PFSK-1 (cell line): ENCODE measurements around the gene TXNDC11.

Experiments used
- POLR2AphosphoS5 ChIP-seq: IDR thresholded peaks from 2 replicates; pipeline ENCODE4 v1.6.1; 2012; ENCODE audit warnings: low read depth, mild to moderate bottlenecking, control low read depth, low read length, moderate library complexity
- TAF1 ChIP-seq: IDR thresholded peaks from 2 replicates; pipeline ENCODE4 v1.6.1; 2012; ENCODE audit warnings: low read length, control low read depth, borderline replicate concordance; ENCODE audit not compliant: insufficient read depth
- TF ChIP-seq, protein P1 (sequence below), 2 experiments: IDR thresholded peaks; 2 replicates each; pipeline versions ENCODE4 v1.6.1 to v1.8.0; 2011 to 2012; ENCODE audit warnings: low read depth in 2 of 2, low read length in 2 of 2, control low read depth in 1 of 2, inconsistent platforms in 1 of 2, mild to moderate bottlenecking in 1 of 2, moderate library complexity in 1 of 2; ENCODE audit not compliant: insufficient read depth in 1 of 2

DNA sequence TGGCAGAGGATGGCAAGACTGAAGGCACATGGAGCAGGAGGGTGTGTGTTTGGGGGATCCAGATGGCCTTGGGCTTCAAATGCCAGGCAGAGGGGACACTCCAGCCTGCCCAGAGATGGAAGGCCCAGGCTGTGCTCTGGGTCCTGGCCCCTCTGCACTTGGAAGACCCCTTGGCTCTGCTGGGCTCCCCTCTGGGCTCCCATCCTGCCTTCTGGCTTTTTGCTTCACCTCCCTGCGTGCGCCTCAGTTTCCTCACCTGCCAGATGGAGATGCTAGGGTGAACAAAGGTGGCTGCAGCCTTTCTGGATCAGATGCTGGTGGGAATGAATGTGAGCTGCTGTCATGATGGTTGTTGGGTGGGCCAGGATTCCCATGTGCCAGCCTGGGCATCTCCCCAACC is 71.4 kb downstream of the TXNDC11 start:
- TF ChIP-seq, protein P1, sequence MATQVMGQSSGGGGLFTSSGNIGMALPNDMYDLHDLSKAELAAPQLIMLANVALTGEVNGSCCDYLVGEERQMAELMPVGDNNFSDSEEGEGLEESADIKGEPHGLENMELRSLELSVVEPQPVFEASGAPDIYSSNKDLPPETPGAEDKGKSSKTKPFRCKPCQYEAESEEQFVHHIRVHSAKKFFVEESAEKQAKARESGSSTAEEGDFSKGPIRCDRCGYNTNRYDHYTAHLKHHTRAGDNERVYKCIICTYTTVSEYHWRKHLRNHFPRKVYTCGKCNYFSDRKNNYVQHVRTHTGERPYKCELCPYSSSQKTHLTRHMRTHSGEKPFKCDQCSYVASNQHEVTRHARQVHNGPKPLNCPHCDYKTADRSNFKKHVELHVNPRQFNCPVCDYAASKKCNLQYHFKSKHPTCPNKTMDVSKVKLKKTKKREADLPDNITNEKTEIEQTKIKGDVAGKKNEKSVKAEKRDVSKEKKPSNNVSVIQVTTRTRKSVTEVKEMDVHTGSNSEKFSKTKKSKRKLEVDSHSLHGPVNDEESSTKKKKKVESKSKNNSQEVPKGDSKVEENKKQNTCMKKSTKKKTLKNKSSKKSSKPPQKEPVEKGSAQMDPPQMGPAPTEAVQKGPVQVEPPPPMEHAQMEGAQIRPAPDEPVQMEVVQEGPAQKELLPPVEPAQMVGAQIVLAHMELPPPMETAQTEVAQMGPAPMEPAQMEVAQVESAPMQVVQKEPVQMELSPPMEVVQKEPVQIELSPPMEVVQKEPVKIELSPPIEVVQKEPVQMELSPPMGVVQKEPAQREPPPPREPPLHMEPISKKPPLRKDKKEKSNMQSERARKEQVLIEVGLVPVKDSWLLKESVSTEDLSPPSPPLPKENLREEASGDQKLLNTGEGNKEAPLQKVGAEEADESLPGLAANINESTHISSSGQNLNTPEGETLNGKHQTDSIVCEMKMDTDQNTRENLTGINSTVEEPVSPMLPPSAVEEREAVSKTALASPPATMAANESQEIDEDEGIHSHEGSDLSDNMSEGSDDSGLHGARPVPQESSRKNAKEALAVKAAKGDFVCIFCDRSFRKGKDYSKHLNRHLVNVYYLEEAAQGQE (IDR thresholded peaks at IDR 0.05; ENCODE audit: insufficient read depth in 1 of 2, low read depth in 2 of 2, low read length in 2 of 2) = no peak
- no peak for TF ChIP-seq TAF1
- no peak for TF ChIP-seq POLR2AphosphoS5
